Activated CD8-positive, alpha-beta memory T cell treated with anti-CD3 and anti-CD28 coated beads, Interleukin-2, amount 10 ng/mL, durations not matched to agents 7 days and 5 days (primary cell): ENCODE data around the gene FBXL13. TPM values are rescaled to one million over a fixed set of nuclear protein-coding genes. Genes with fewer than 3 reads are reported as not detected.
"Not testable (repeated sequence)": the region's sequence is repeated elsewhere in the genome, so short reads cannot be mapped to it uniquely, and the experiment has no call there.

Experiments
- ATAC-seq: fragments of 150-1000 bp; cut with Tn5 transposase; one replicate; pipeline ENCODE4 v1.10.0; 2021; ENCODE audit warnings: moderate library complexity
- CTCF ChIA-PET: fragments of 350-600 bp; sonication (Branson Sonifier 250); formaldehyde crosslinking; loops from one replicate; lab custom pipeline; 2021; ENCODE audit warnings: antibody characterized with exemption; lab: Charles Lee
- DNase-seq: peaks from one replicate; pipeline ENCODE4 v3.0.0-alpha.2; 2020
- H3K27ac Mint-ChIP-seq: one replicate; pipeline ENCODE4 v1.8.0; 2021; ENCODE audit warnings: mild to moderate bottlenecking, mixed read lengths
- H3K27me3 Mint-ChIP-seq: one replicate; pipeline ENCODE4 v1.8.0; 2021; ENCODE audit warnings: mixed read lengths
- H3K36me3 Mint-ChIP-seq: one replicate; pipeline ENCODE4 v1.8.0; 2021; ENCODE audit warnings: mild to moderate bottlenecking, mixed read lengths
- H3K4me1 Mint-ChIP-seq: one replicate; pipeline ENCODE4 v1.8.0; 2021; ENCODE audit warnings: mixed read lengths
- H3K4me3 Mint-ChIP-seq: one replicate; pipeline ENCODE4 v1.8.0; 2021; ENCODE audit warnings: mild to moderate bottlenecking, moderate library complexity, mixed read lengths
- H3K9me3 Mint-ChIP-seq: one replicate; pipeline ENCODE4 v1.8.0; 2022; ENCODE audit warnings: low read depth, mixed read lengths
- total RNA-seq, 2 experiments: library from RNA; stranded (reverse); gene quantifications; one replicate each; pipeline ENCODE4 v1.2.3, GENCODE V29; 2021

Gene FBXL13
- under 1 TPM in 1 of 2 experiments, not detected in 1; 0.18 TPM for total RNA-seq

DNA sequence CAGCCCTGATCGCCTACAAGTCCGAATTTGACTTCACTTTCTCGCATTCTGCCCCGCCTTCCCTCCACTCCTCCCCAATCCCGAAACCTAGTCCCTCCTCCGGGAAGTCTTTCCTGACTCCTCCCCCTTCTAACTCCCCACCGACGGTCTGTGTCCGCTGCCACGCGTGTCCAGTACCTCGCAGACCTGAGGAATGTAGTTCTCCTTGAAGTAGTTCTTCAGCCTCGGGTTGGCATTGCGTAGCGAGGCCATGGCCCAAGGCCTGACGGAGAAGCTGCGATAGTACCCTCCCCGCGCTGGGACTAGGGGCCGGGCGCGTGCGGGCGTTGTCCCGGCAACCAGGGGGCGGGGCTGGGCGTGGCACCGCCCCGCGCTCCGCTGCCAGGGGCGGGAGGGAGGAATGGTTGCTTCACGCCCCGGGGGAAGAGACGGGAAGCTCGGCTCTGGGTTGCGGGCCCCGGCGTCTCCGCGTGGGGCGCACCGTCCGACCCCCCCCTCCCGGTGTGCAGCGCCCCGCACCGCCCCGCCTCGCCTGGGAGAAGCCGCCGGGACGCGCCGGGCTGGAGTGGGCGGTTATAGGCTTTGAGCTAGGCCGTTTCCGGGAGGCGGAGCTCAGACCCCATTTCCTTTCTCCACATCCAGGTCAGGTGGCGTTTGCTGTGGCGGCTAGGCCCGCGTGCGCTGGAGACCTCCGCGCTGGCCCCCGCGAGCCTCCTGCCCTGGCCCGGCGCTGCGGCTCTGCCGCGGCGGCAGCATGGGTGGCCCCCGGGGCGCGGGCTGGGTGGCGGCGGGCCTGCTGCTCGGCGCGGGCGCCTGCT lies at the start of gene FBXL13, which contains the start of gene ARMC10:
TSS of gene FBXL13 (minus strand) at position 278 of the 818 bp plus-strand sequence.
TSS of gene ARMC10 (plus strand) at position 622 of the 818 bp plus-strand sequence. CDS start at position 755, 133 bp downstream.
- Mint-ChIP-seq H3K4me3 (peak within 1 kb of the TSS; percentile 92), H3K27ac (peak within 1 kb of the TSS; percentile 91), H3K36me3 (peaks cover 8% of the 10 kb centered on the region), H3K4me1 (peaks cover 33% of the 10 kb centered on the region), H3K27me3 (no peaks in the 10 kb centered on the region), H3K9me3 (no peaks in the 10 kb centered on the region)
- DNase-seq, result peak; percentile 92
- ATAC-seq, result peak; percentile 90
- CTCF ChIA-PET, result interaction anchor here (0.9 to 3.7 kb wide), 10 partner anchors 9 to 1604 kb away, joined by 3 to 19 read pairs (median 4); partner anchors contain the start of genes FAM185A and NAPEPLD

GRCh38 chr7:103123529-103123928 lies 48.9 kb upstream of the FBXL13 start:
- no peaks in the 10 kb centered on the region for H3K9me3 Mint-ChIP-seq
- H3K27me3 Mint-ChIP-seq, result no peaks in the 10 kb centered on the region
- H3K36me3 Mint-ChIP-seq, result peaks cover 46% of the 10 kb centered on the region
- H3K4me3 Mint-ChIP-seq, result no peak overlapping the region
- no peak overlapping the region for H3K27ac Mint-ChIP-seq
- no peak for ATAC-seq
- CTCF ChIA-PET, result no interaction called here
- DNase-seq, result no peak
- peaks cover 4% of the 10 kb centered on the region for H3K4me1 Mint-ChIP-seq

GRCh38 chr7:103121641-103122040 lies 47.0 kb upstream of the FBXL13 start:
- ATAC-seq, result no peak
- Mint-ChIP-seq H3K9me3 (no peaks in the 10 kb centered on the region), H3K27ac (no peak overlapping the region), H3K4me3 (no peak overlapping the region), H3K36me3 (peaks cover 31% of the 10 kb centered on the region), H3K4me1 (no peaks in the 10 kb centered on the region), H3K27me3 (no peaks in the 10 kb centered on the region)
- CTCF ChIA-PET, result no interaction called here
- no peak for DNase-seq

DNA sequence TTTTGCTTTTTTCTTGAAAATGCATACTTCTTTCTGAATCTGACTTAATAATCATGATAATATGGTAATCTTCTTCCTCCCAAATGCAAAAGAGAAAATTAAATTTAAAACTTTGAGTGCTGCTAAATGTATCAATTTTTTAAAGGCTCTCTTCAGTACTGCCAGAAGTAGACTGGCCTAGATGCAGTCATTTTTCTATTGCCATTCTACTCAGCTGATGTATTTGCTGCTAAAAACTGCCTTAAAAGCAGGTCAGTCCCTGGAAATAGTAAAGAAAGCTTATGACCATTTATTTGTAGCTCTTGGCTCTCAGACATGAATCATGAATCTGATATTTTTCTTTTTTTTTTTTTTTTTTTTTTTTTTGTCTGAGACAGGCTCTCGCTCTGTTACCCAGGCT lies 45.8 kb upstream of the FBXL13 start:
- H3K27ac Mint-ChIP-seq, result no peak overlapping the region
- ATAC-seq, result no peak
- no peaks in the 10 kb centered on the region for H3K9me3 Mint-ChIP-seq
- H3K4me1 Mint-ChIP-seq, result no peaks in the 10 kb centered on the region
- DNase-seq, result no peak
- H3K36me3 Mint-ChIP-seq, result peaks cover 24% of the 10 kb centered on the region
- CTCF ChIA-PET, result no interaction called here
- no peaks in the 10 kb centered on the region for H3K27me3 Mint-ChIP-seq
- no peak overlapping the region for H3K4me3 Mint-ChIP-seq

DNA sequence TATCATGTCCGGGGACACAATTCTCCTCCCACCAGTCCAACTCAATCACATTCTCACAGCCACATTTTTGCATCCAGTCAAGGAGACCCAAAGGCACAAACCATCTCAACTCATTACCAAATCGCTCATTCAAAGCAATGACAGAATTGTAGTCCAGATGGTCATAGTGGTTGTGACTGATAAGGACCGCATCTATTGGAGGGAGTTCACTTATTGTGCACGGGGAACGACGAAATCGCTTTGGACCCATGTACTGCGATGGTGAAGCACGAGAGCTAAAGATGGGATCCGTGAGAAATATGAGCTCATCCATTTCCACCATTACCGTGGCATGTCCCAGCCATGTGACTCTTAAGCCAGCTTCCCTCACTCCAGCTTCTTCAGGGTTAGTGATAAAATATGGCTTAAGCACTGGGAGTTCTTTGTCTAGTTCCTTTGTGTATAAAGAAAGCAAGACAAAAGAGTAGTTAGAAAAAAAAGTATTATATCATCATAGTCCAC lies 45.2 kb upstream of the FBXL13 start:
- ATAC-seq, result no peak
- no peaks in the 10 kb centered on the region for H3K27me3 Mint-ChIP-seq
- no peak overlapping the region for H3K4me3 Mint-ChIP-seq
- CTCF ChIA-PET, result interaction anchor here (0.5 to 0.6 kb wide), 2 partner anchors 58 to 1380 kb away, joined by 4 to 5 read pairs; no protein-coding TSS in a partner anchor
- H3K4me1 Mint-ChIP-seq, result no peaks in the 10 kb centered on the region
- no peaks in the 10 kb centered on the region for H3K9me3 Mint-ChIP-seq
- H3K36me3 Mint-ChIP-seq, result peaks cover 28% of the 10 kb centered on the region
- DNase-seq, result no peak
- no peak overlapping the region for H3K27ac Mint-ChIP-seq

DNA sequence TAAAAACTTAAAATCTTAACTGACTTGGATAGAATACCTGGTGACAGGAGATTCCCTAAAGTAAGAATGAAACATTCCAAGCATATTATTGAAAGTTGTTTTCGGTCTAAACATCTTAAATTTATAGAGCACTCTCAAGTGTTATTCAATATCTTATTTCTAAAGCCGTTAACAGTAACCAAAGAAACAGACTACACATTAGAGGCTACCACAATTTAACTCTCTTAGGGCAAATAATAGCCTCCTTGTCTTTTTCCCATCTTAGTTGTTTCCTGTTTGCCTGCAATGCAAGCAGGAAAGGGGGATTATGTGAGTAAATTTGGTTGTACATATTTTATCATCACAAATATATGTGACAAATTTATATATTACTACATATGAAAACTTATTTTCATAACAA lies 42.9 kb upstream of the FBXL13 start:
- ATAC-seq (no peak), DNase-seq (no peak)
- H3K27me3 Mint-ChIP-seq, result no peaks in the 10 kb centered on the region
- no peak overlapping the region for H3K4me3 Mint-ChIP-seq
- no peaks in the 10 kb centered on the region for H3K9me3 Mint-ChIP-seq
- H3K4me1 Mint-ChIP-seq, result peaks cover 13% of the 10 kb centered on the region
- H3K36me3 Mint-ChIP-seq, result peaks cover 39% of the 10 kb centered on the region
- no peak overlapping the region for H3K27ac Mint-ChIP-seq
- CTCF ChIA-PET, result no interaction called here

DNA sequence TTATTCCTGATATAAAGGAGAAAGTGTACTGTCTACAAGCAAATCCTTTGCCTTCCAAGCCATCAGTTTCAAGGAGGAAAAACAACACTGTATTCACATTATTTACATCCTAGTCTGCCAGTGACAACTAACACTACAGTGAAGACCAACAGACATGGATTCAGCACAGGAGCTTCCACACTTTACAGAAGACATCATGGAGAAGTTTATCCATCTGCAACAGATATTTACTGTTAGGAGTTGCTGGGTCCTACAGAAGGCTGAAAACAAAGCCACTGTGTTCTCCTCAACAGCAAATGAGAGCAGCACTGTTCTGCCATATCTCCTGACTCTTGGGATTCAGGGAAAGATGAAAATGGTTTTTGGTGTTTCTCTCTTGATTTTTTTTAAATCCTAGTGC lies 42.4 kb upstream of the FBXL13 start:
- ATAC-seq (no peak), DNase-seq (no peak)
- H3K4me3 Mint-ChIP-seq, result no peak overlapping the region
- H3K9me3 Mint-ChIP-seq, result no peaks in the 10 kb centered on the region
- H3K4me1 Mint-ChIP-seq, result peaks cover 13% of the 10 kb centered on the region
- no peaks in the 10 kb centered on the region for H3K27me3 Mint-ChIP-seq
- H3K27ac Mint-ChIP-seq, result no peak overlapping the region
- CTCF ChIA-PET, result no interaction called here
- peaks cover 37% of the 10 kb centered on the region for H3K36me3 Mint-ChIP-seq

- DNase-seq (no peak), ATAC-seq (no peak)
- H3K36me3 Mint-ChIP-seq, result peaks cover 38% of the 10 kb centered on the region
- H3K4me1 Mint-ChIP-seq, result peaks cover 13% of the 10 kb centered on the region
- CTCF ChIA-PET, result no interaction called here
- no peaks in the 10 kb centered on the region for H3K27me3 Mint-ChIP-seq
- H3K4me3 Mint-ChIP-seq, result no peak overlapping the region
- no peaks in the 10 kb centered on the region for H3K9me3 Mint-ChIP-seq
- H3K27ac Mint-ChIP-seq, result no peak overlapping the region
These were observed 41.9 kb upstream of the FBXL13 start for GRCh38 chr7:103116511-103116910.

DNA sequence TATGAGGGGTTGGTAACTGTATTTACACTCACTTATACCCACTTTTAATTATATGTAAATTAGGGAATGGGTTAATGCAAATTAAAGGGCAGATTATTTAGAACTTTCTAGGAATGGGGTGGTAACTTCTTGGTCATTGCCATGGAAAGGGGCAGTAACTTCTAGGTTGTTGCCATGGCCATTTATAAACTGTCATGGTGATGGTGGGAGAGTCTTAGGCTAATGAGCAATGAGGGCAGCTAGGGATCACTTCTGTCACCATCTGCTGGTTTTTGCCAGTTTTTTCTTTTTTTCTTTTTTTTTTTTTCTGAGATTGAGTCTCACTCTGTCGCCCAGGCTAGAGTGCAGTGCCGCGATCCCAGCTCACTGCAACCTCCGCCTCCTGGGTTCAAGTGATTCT lies 41.2 kb upstream of the FBXL13 start:
- H3K9me3 Mint-ChIP-seq, result no peaks in the 10 kb centered on the region
- CTCF ChIA-PET, result no interaction called here
- no peak for ATAC-seq

GRCh38 chr7:103114576-103115008 lies 40.0 kb upstream of the FBXL13 start:
- no peak overlapping the region for H3K27ac Mint-ChIP-seq
- CTCF ChIA-PET, result no interaction called here
- peaks cover 16% of the 10 kb centered on the region for H3K4me1 Mint-ChIP-seq
- DNase-seq (no peak), ATAC-seq (no peak)
- no peaks in the 10 kb centered on the region for H3K27me3 Mint-ChIP-seq
- H3K9me3 Mint-ChIP-seq, result no peaks in the 10 kb centered on the region
- no peak overlapping the region for H3K4me3 Mint-ChIP-seq
- H3K36me3 Mint-ChIP-seq, result peaks cover 40% of the 10 kb centered on the region

More for the DNA sequence above, 41.2 kb upstream of the FBXL13 start:
- peaks cover 13% of the 10 kb centered on the region for H3K4me1 Mint-ChIP-seq
- H3K27ac Mint-ChIP-seq, result no peak overlapping the region
- H3K4me3 Mint-ChIP-seq, result no peak overlapping the region
- H3K36me3 Mint-ChIP-seq, result peaks cover 38% of the 10 kb centered on the region
- no peaks in the 10 kb centered on the region for H3K27me3 Mint-ChIP-seq
- DNase-seq, result no peak

DNA sequence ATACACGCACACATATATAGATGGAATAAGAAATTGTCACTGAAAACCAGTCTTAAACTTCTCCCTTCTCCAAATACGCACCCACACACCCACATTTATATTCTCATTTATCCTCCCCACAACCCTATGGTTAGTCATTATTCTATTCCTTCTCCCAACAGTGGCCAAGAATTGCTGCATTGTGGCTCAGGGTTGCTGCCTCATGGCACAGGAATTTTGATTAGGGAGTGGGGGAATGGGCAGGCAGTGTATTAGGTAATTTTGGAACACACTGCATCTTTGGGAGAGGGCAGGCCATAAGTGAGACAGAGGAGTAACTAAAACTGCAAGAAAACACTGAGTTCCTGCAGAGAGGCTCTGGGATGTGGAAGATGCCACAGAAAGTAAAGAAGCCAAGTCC lies 38.6 kb upstream of the FBXL13 start:
- Mint-ChIP-seq H3K9me3 (no peaks in the 10 kb centered on the region), H3K4me1 (peaks cover 28% of the 10 kb centered on the region), H3K36me3 (peaks cover 51% of the 10 kb centered on the region), H3K27me3 (no peaks in the 10 kb centered on the region), H3K4me3 (no peak overlapping the region), H3K27ac (no peak overlapping the region)
- CTCF ChIA-PET, result no interaction called here
- ATAC-seq (no peak), DNase-seq (no peak)

- CTCF ChIA-PET, result interaction anchor here (0.6 kb wide), 1 partner anchor 714 kb away, joined by 4 read pairs; no protein-coding TSS in a partner anchor
- not testable (repeated sequence) for H3K27me3 Mint-ChIP-seq, H3K4me3 Mint-ChIP-seq, ATAC-seq, H3K27ac Mint-ChIP-seq, DNase-seq, H3K9me3 Mint-ChIP-seq
- H3K36me3 Mint-ChIP-seq, result peaks cover 53% of the 10 kb centered on the region
- H3K4me1 Mint-ChIP-seq, result peaks cover 20% of the 10 kb centered on the region
These were observed 32.1 kb upstream of the FBXL13 start for GRCh38 chr7:103106703-103107070.

GRCh38 chr7:103106005-103106702 lies 31.6 kb upstream of the FBXL13 start:
- Mint-ChIP-seq H3K9me3 (no peaks in the 10 kb centered on the region), H3K27me3 (no peaks in the 10 kb centered on the region), H3K36me3 (peaks cover 48% of the 10 kb centered on the region), H3K4me3 (no peak overlapping the region), H3K27ac (no peak overlapping the region), H3K4me1 (peaks cover 20% of the 10 kb centered on the region)
- CTCF ChIA-PET, result no interaction called here
- ATAC-seq (no peak), DNase-seq (no peak)
